Measurements from ENCODE around the gene SPAG17. TPM values are rescaled to one million over a fixed set of nuclear protein-coding genes. Genes with fewer than 3 reads are reported as not detected.

The SPAG17 gene
- total RNA-seq, 2 experiments from 2014 or later, result not detected

DNA sequence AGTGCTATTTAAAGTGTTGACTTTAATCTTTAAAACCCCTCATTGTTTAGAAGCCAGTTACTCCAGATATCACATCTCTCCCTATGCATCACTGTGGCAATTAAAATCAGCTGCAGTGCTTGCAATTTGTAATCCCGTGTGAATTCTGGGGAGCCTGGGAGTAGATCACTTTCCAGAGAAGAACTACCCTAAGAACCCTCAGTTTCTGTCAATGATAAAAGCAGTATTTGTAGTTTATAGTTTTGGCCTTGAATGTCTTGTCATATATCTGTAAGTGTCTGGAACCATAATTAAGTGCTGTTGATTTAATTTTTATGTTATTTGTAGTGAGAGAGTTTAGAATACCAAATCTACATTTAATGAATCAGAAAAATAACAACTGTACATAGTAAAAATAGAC lies 5.5 kb upstream of the SPAG17 start:
- TF ChIP-seq, protein P1, sequence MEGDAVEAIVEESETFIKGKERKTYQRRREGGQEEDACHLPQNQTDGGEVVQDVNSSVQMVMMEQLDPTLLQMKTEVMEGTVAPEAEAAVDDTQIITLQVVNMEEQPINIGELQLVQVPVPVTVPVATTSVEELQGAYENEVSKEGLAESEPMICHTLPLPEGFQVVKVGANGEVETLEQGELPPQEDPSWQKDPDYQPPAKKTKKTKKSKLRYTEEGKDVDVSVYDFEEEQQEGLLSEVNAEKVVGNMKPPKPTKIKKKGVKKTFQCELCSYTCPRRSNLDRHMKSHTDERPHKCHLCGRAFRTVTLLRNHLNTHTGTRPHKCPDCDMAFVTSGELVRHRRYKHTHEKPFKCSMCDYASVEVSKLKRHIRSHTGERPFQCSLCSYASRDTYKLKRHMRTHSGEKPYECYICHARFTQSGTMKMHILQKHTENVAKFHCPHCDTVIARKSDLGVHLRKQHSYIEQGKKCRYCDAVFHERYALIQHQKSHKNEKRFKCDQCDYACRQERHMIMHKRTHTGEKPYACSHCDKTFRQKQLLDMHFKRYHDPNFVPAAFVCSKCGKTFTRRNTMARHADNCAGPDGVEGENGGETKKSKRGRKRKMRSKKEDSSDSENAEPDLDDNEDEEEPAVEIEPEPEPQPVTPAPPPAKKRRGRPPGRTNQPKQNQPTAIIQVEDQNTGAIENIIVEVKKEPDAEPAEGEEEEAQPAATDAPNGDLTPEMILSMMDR (IDR thresholded peaks at IDR 0.05), result no peak
- Mint-ChIP-seq H3K4me3 (no peak overlapping the region), H3K9me3 (peaks cover 13% of the 10 kb centered on the region)

DNA sequence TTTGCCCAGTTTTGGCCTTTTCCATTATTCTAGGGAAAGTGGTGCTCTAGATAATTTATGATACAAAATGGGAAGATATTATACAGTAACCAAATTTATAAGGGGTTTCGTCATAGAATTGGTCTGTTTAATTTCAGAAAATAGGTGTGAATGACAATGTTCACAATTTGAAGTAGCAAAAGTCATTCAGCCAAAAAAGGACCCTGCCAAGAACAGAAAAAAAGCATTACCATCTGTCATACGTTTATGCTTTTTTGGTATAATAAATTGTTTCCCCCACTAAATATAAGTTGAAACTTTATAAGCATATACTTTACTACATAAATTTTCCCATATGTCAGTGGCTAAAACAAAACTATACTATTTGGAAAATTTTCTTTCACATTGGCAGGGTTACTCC lies 4.5 kb upstream of the SPAG17 start:
- no peak overlapping the region for H3K27ac Mint-ChIP-seq
- Histone ChIP-seq H3K36me3 (ENCODE audit: insufficient read depth, low read length) (no peaks in the 10 kb centered on the region), H3K9me3 (ENCODE audit: control insufficient read depth in 1 of 2, insufficient read depth in 1 of 2, low read length in 2 of 2) (peaks cover 0 to 11% of the 10 kb centered on the region in 2 experiments), H3K27me3 (ENCODE audit: control insufficient read depth in 1 of 2, insufficient read depth in 2 of 2, low read length in 2 of 2) (peaks cover 0 to 5% of the 10 kb centered on the region in 2 experiments), H3K27ac (ENCODE audit: low read depth in 1 of 2, low read length in 2 of 2) (no peak overlapping the region), H3K4me3 (ENCODE audit: low read length) (no peak overlapping the region), H3K4me1 (ENCODE audit: insufficient read depth, low read length) (peaks cover 5% of the 10 kb centered on the region)
- no peak for ATAC-seq (ENCODE audit: poor library complexity)
- TF ChIP-seq, protein P1 (IDR thresholded peaks at IDR 0.05), result no peak
- intact Hi-C loops (cut with DNase I, micrococcal nuclease), result no loop called here
- POLR2A ChIA-PET, result no interaction called here
- H3K4me1 Mint-ChIP-seq (ENCODE audit: low read depth), result no peaks in the 10 kb centered on the region
- no peaks in the 10 kb centered on the region for H3K36me3 Mint-ChIP-seq (ENCODE audit: low read depth)
- DNase-seq, result no peak
- CTCF ChIA-PET, result no interaction called here
- H3K9me3 Mint-ChIP-seq, result peaks cover 13% of the 10 kb centered on the region
- peaks cover 3% of the 10 kb centered on the region for H3K27me3 Mint-ChIP-seq
- no peak overlapping the region for H3K4me3 Mint-ChIP-seq

More for the DNA sequence above, 5.5 kb upstream of the SPAG17 start:
- peaks cover 0 to under 1% of the 10 kb centered on the region in 2 experiments for H3K27me3 ChIP-seq (ENCODE audit: control insufficient read depth in 1 of 2, insufficient read depth in 2 of 2, low read length in 2 of 2)
- no peak for DNase-seq
- ChIA-PET POLR2A (no interaction called here), CTCF (no interaction called here)
- H3K4me3 ChIP-seq (ENCODE audit: low read length), result no peak overlapping the region
- no peak overlapping the region for H3K27ac ChIP-seq (ENCODE audit: low read depth in 1 of 2, low read length in 2 of 2)
- no peaks in the 10 kb centered on the region for H3K36me3 ChIP-seq (ENCODE audit: insufficient read depth, low read length)
- Mint-ChIP-seq H3K27me3 (no peaks in the 10 kb centered on the region), H3K27ac (no peak overlapping the region), H3K36me3 (ENCODE audit: low read depth) (no peaks in the 10 kb centered on the region), H3K4me1 (ENCODE audit: low read depth) (no peaks in the 10 kb centered on the region)
- intact Hi-C loops (cut with DNase I, micrococcal nuclease), result no loop called here
- no peaks in the 10 kb centered on the region for H3K4me1 ChIP-seq (ENCODE audit: insufficient read depth, low read length)
- peaks cover 0 to 4% of the 10 kb centered on the region in 2 experiments for H3K9me3 ChIP-seq (ENCODE audit: control insufficient read depth in 1 of 2, insufficient read depth in 1 of 2, low read length in 2 of 2)
- ATAC-seq (ENCODE audit: poor library complexity), result no peak

DNA sequence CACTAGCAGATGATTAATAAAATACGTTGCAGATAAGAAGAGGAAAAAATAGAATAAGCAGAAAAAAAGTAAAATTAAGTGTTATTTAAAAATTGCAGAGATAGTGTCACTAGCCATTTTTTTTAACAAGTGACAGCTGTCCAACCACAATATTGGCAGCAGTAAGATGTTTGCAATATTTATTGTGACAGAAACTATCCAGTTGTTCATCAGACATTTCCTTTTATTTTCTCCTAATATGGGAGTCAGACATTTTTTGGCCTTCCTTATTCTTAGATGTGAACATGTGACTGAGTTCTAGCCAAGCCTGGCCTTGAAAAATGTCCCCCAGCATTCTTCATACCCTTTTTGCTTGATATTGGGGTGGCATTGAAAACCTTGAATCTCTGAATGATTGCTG lies 3.4 kb upstream of the SPAG17 start:
- H3K27me3 Mint-ChIP-seq, result peaks cover 5% of the 10 kb centered on the region
- ChIA-PET POLR2A (no interaction called here), CTCF (no interaction called here)
- Histone ChIP-seq H3K4me1 (ENCODE audit: insufficient read depth, low read length) (peaks cover 5% of the 10 kb centered on the region), H3K27me3 (ENCODE audit: control insufficient read depth in 1 of 2, insufficient read depth in 2 of 2, low read length in 2 of 2) (peaks cover 0 to 5% of the 10 kb centered on the region in 2 experiments), H3K27ac (ENCODE audit: low read depth in 1 of 2, low read length in 2 of 2) (no peak overlapping the region), H3K9me3 (ENCODE audit: control insufficient read depth in 1 of 2, insufficient read depth in 1 of 2, low read length in 2 of 2) (peaks cover 0 to 8% of the 10 kb centered on the region in 2 experiments), H3K4me3 (ENCODE audit: low read length) (no peak overlapping the region), H3K36me3 (ENCODE audit: insufficient read depth, low read length) (no peaks in the 10 kb centered on the region)
- H3K9me3 Mint-ChIP-seq, result peaks cover 10% of the 10 kb centered on the region
- intact Hi-C loops (cut with DNase I, micrococcal nuclease), result no loop called here
- H3K4me1 Mint-ChIP-seq (ENCODE audit: low read depth), result no peaks in the 10 kb centered on the region
- TF ChIP-seq, protein P1 (IDR thresholded peaks at IDR 0.05), result no peak
- DNase-seq, result no peak
- no peak overlapping the region for H3K27ac Mint-ChIP-seq
- ATAC-seq (ENCODE audit: poor library complexity), result no peak
- no peaks in the 10 kb centered on the region for H3K36me3 Mint-ChIP-seq (ENCODE audit: low read depth)
- no peak overlapping the region for H3K4me3 Mint-ChIP-seq

All from CD4-positive, alpha-beta T cell (primary cell).